Bronchial epithelial cell (primary cell): ENCODE data around the gene TTPAL. TPM values are rescaled to one million over a fixed set of nuclear protein-coding genes. Genes with fewer than 3 reads are reported as not detected.

Source experiments
- DNase-seq: peaks from one replicate; pipeline ENCODE4 v3.0.0-alpha.2; 2010; ENCODE audit warnings: low read depth
- FAIRE-seq: peaks from 2 replicates; lab custom pipeline; 2011; peaks lifted over from hg19 to GRCh38; lab: Jason Lieb, UNC
- H3K27me3 ChIP-seq: 2 replicates; pipeline ENCODE4 v1.5.1; 2011; ENCODE audit warnings: low read length; ENCODE audit not compliant: control insufficient read depth, insufficient read depth
- H3K36me3 ChIP-seq: 2 replicates; pipeline ENCODE4 v1.5.1; 2011; ENCODE audit warnings: low read length; ENCODE audit not compliant: control insufficient read depth, insufficient read depth
- H3K4me3 ChIP-seq: 2 replicates; pipeline ENCODE4 v1.5.1; 2011; ENCODE audit warnings: mild to moderate bottlenecking, low read depth, low read length, control low read depth
- CTCF ChIP-seq: IDR thresholded peaks from 2 replicates; pipeline ENCODE4 v1.5.1; 2011; ENCODE audit warnings: mild to moderate bottlenecking, moderate library complexity, low read length, control low read depth, inconsistent platforms; ENCODE audit not compliant: insufficient read depth, severe bottlenecking
- total RNA-seq: library from RNA; depleted of rRNA; stranded (reverse); fragments of >200 nt; gene quantifications from 2 replicates; pipeline ENCODE4 v1.2.1, GENCODE V29; 2014

Gene TTPAL
- total RNA-seq, 1 donor from 2014 or later: 9.0 TPM

- DNase-seq (no peak), FAIRE-seq (no peak)
- Histone ChIP-seq H3K27me3 (no peaks in the 10 kb centered on the region), H3K36me3 (no peaks in the 10 kb centered on the region), H3K4me3 (no peak overlapping the region)
- no peak for TF ChIP-seq CTCF
These were observed 52.6 kb downstream of the TTPAL start for GRCh38 chr20:44528309-44528708.

GRCh38 chr20:44532259-44532980 lies 56.7 kb downstream of the TTPAL start:
- DNase-seq (no peak), FAIRE-seq (no peak)
- no peak for TF ChIP-seq CTCF

GRCh38 chr20:44532981-44533331 lies 57.3 kb downstream of the TTPAL start:
- H3K4me3 ChIP-seq: no peak overlapping the region
- H3K27me3 ChIP-seq: no peaks in the 10 kb centered on the region
- TF ChIP-seq CTCF: no peak
- H3K36me3 ChIP-seq: no peaks in the 10 kb centered on the region
- DNase-seq (no peak), FAIRE-seq (no peak)

More at GRCh38 chr20:44532259-44532980, 56.7 kb downstream of the TTPAL start:
- Histone ChIP-seq H3K4me3 (peak overlapping the region; percentile 71), H3K27me3 (no peaks in the 10 kb centered on the region), H3K36me3 (no peaks in the 10 kb centered on the region)

- TF ChIP-seq CTCF: no peak
These were observed 58.3 kb downstream of the TTPAL start for GRCh38 chr20:44533928-44534327.

GRCh38 chr20:44536175-44536574 lies 60.5 kb downstream of the TTPAL start:
- no peaks in the 10 kb centered on the region for H3K36me3 ChIP-seq
- TF ChIP-seq CTCF: no peak
- no peak for FAIRE-seq
- no peak overlapping the region for H3K4me3 ChIP-seq
- H3K27me3 ChIP-seq: no peaks in the 10 kb centered on the region
- no peak for DNase-seq

More at GRCh38 chr20:44533928-44534327, 58.3 kb downstream of the TTPAL start:
- FAIRE-seq (no peak), DNase-seq (no peak)
- no peaks in the 10 kb centered on the region for H3K36me3 ChIP-seq
- H3K4me3 ChIP-seq: no peak overlapping the region
- H3K27me3 ChIP-seq: no peaks in the 10 kb centered on the region

- no peaks in the 10 kb centered on the region for H3K27me3 ChIP-seq
- H3K4me3 ChIP-seq: no peak overlapping the region
- FAIRE-seq (no peak), DNase-seq (no peak)
- H3K36me3 ChIP-seq: no peaks in the 10 kb centered on the region
- no peak for TF ChIP-seq CTCF
These were observed 62.3 kb downstream of the TTPAL start for GRCh38 chr20:44537993-44538392.
